ENCODE data around the gene ANKK1.

The ANKK1 gene

GRCh38 chr11:113446112-113446511 lies 58.5 kb downstream of the ANKK1 start:
- no peak overlapping the region for H3K27ac ChIP-seq

GRCh38 chr11:113446938-113447337 lies 59.4 kb downstream of the ANKK1 start:
- TF ChIP-seq ZFX (IDR thresholded peaks at IDR 0.05): no peak
- H3K27ac ChIP-seq: no peak overlapping the region

More at GRCh38 chr11:113446112-113446511, 58.5 kb downstream of the ANKK1 start:
- TF ChIP-seq ZFX (IDR thresholded peaks at IDR 0.05) (no peak), CTCF (conservative IDR thresholded peaks at IDR 0.05) (no peak)

- no peak overlapping the region for H3K27ac ChIP-seq
- TF ChIP-seq CTCF (conservative IDR thresholded peaks at IDR 0.05) (no peak), ZFX (IDR thresholded peaks at IDR 0.05) (no peak)
Observed at GRCh38 chr11:113447621-113448315, 60.2 kb downstream of the ANKK1 start.

- H3K27ac ChIP-seq: no peak overlapping the region
- TF ChIP-seq ZFX (IDR thresholded peaks at IDR 0.05): no peak
- TF ChIP-seq CTCF (conservative IDR thresholded peaks at IDR 0.05): no peak
Observed at GRCh38 chr11:113448316-113448677, 60.7 kb downstream of the ANKK1 start.

- H3K27ac ChIP-seq: no peak overlapping the region
- TF ChIP-seq CTCF (conservative IDR thresholded peaks at IDR 0.05) (no peak), ZFX (IDR thresholded peaks at IDR 0.05) (no peak)
Observed at GRCh38 chr11:113449743-113450142, 62.2 kb downstream of the ANKK1 start.
